HEK293 (cell line): ENCODE results near the gene DUSP12.

Experiments
- CTCF ChIA-PET: fragments of 350-600 bp; formaldehyde crosslinking; extraction: SDS; loops from one replicate; lab custom pipeline; 2021; ENCODE audit warnings: antibody characterized with exemption; lab: Yijun Ruan, JAX
- POLR2A ChIA-PET: fragments of 300-600 bp; formaldehyde crosslinking; extraction: SDS; loops from one replicate; lab custom pipeline; 2020; ENCODE audit warnings: antibody characterized with exemption, inconsistent platforms; lab: Yijun Ruan, JAX
- H3K27ac ChIP-seq: fragments of 200-500 bp; sonication (Bioruptor generic); 2 replicates; pipeline ENCODE4 v1.5.1; 2014; ENCODE audit warnings: low read depth, low read length, control low read depth, inconsistent platforms; ENCODE audit errors: extremely low read depth
- H3K36me3 ChIP-seq, 2 experiments: fragments of 200-500 bp in 1 of 2; sonication (Bioruptor generic) in 1 of 2; 1 replicate in 1 of 2; 2 replicates in 1 of 2; pipeline ENCODE4 v1.5.1; 2014 to 2017; ENCODE audit warnings: inconsistent platforms in 2 of 2, low read length in 2 of 2; ENCODE audit not compliant: control insufficient read depth in 2 of 2, insufficient read depth in 1 of 2
- H3K4me1 ChIP-seq: fragments of 200-500 bp; sonication (Bioruptor generic); 2 replicates; pipeline ENCODE4 v1.5.1; 2014; ENCODE audit warnings: mild to moderate bottlenecking, low read length, inconsistent platforms; ENCODE audit not compliant: control insufficient read depth, insufficient read depth
- H3K4me3 ChIP-seq: 2 replicates; pipeline ENCODE4 v1.5.1; 2011; ENCODE audit warnings: low read depth, mild to moderate bottlenecking, control low read depth, low read length, moderate library complexity
- H3K9me3 ChIP-seq: fragments of 200-500 bp; sonication (Bioruptor generic); 2 replicates; pipeline ENCODE4 v1.5.1; 2014; ENCODE audit warnings: low read depth, low read length, inconsistent platforms; ENCODE audit not compliant: control insufficient read depth, insufficient read depth
- AEBP2 ChIP-seq: fragments of 450-650 bp; formaldehyde crosslinking; IDR thresholded peaks from 2 replicates; pipeline ENCODE4 v1.5.1; 2016; ENCODE audit warnings: missing biosample characterization, missing genetic modification characterization, borderline replicate concordance
- CTCF ChIP-seq: fragments of 450-650 bp; formaldehyde crosslinking; IDR thresholded peaks from 2 replicates; pipeline ENCODE4 v1.5.1; 2016; ENCODE audit warnings: missing biosample characterization, missing genetic modification characterization
- GLIS2 ChIP-seq: fragments of 450-650 bp; formaldehyde crosslinking; IDR thresholded peaks from 2 replicates; pipeline ENCODE4 v1.5.1; 2016; ENCODE audit warnings: missing biosample characterization, missing genetic modification characterization
- KLF8 ChIP-seq: fragments of 450-650 bp; formaldehyde crosslinking; IDR thresholded peaks from 2 replicates; pipeline ENCODE4 v1.5.1; 2016; ENCODE audit warnings: missing biosample characterization, missing genetic modification characterization
- SP3 ChIP-seq: fragments of 450-650 bp; formaldehyde crosslinking; IDR thresholded peaks from 2 replicates; pipeline ENCODE4 v1.5.1; 2016; ENCODE audit warnings: missing biosample characterization, missing genetic modification characterization
- WT1 ChIP-seq: fragments of 450-650 bp; formaldehyde crosslinking; IDR thresholded peaks from 2 replicates; pipeline ENCODE4 v1.5.1; 2016; ENCODE audit warnings: missing biosample characterization, missing genetic modification characterization
- ZBTB10 ChIP-seq: fragments of 450-650 bp; formaldehyde crosslinking; IDR thresholded peaks from 2 replicates; pipeline ENCODE4 v1.5.1; 2016; ENCODE audit warnings: missing biosample characterization, missing genetic modification characterization
- ZBTB44 ChIP-seq: fragments of 450-650 bp; IDR thresholded peaks from 2 replicates; pipeline ENCODE4 v1.5.1; 2018; ENCODE audit warnings: missing biosample characterization, mild to moderate bottlenecking, missing genetic modification characterization
- ZIC2 ChIP-seq: fragments of 450-650 bp; formaldehyde crosslinking; IDR thresholded peaks from 2 replicates; pipeline ENCODE4 v1.5.1; 2016; ENCODE audit warnings: missing biosample characterization, missing genetic modification characterization
- ZNF391 ChIP-seq: fragments of 450-650 bp; formaldehyde crosslinking; IDR thresholded peaks from 2 replicates; pipeline ENCODE4 v1.5.1; 2016; ENCODE audit warnings: low read depth, missing biosample characterization, missing genetic modification characterization, borderline replicate concordance
- ZNF398 ChIP-seq: fragments of 450-650 bp; formaldehyde crosslinking; IDR thresholded peaks from 2 replicates; pipeline ENCODE4 v1.5.1; 2017; ENCODE audit warnings: missing biosample characterization, missing genetic modification characterization
- ZNF423 ChIP-seq: fragments of 450-650 bp; formaldehyde crosslinking; IDR thresholded peaks from 2 replicates; pipeline ENCODE4 v1.5.1; 2016; ENCODE audit warnings: missing biosample characterization, missing genetic modification characterization
- ZNF600 ChIP-seq: fragments of 450-650 bp; formaldehyde crosslinking; IDR thresholded peaks from 2 replicates; pipeline ENCODE4 v1.5.1; 2016; ENCODE audit warnings: missing biosample characterization, missing genetic modification characterization
- ZNF645 ChIP-seq: fragments of 450-650 bp; formaldehyde crosslinking; IDR thresholded peaks from 2 replicates; pipeline ENCODE4; 2016; ENCODE audit warnings: missing biosample characterization, missing genetic modification characterization
- ZNF692 ChIP-seq: fragments of 450-650 bp; formaldehyde crosslinking; IDR thresholded peaks from 2 replicates; pipeline ENCODE4 v1.5.1; 2016; ENCODE audit warnings: missing biosample characterization, missing genetic modification characterization
- ZNF76 ChIP-seq: fragments of 450-650 bp; formaldehyde crosslinking; IDR thresholded peaks from 2 replicates; pipeline ENCODE4; 2016; ENCODE audit warnings: low read depth, missing biosample characterization, missing genetic modification characterization, borderline replicate concordance
- ZNF843 ChIP-seq: fragments of 450-650 bp; formaldehyde crosslinking; IDR thresholded peaks from 2 replicates; pipeline ENCODE4 v1.5.1; 2016; ENCODE audit warnings: missing biosample characterization, missing genetic modification characterization
- ZSCAN30 ChIP-seq: fragments of 450-650 bp; IDR thresholded peaks from 2 replicates; pipeline ENCODE4 v1.5.1; 2018; ENCODE audit warnings: missing biosample characterization, mild to moderate bottlenecking, missing genetic modification characterization, moderate library complexity
- ZSCAN5A ChIP-seq: fragments of 450-650 bp; formaldehyde crosslinking; IDR thresholded peaks from 2 replicates; pipeline ENCODE4 v1.5.1; 2016; ENCODE audit warnings: missing biosample characterization, missing genetic modification characterization
- ZXDB ChIP-seq: fragments of 450-650 bp; formaldehyde crosslinking; IDR thresholded peaks from 2 replicates; pipeline ENCODE4 v1.5.1; 2016; ENCODE audit warnings: missing biosample characterization, missing genetic modification characterization

Gene DUSP12

GRCh38 chr1:161726473-161727255 lies 22.9 kb upstream of the DUSP12 start:
- ChIA-PET CTCF (interaction anchor here (0.6 to 4.0 kb wide), 8 partner anchors 9 to 1127 kb away, joined by 3 to 13 read pairs (median 4); partner anchors contain the start of gene FCRLA), POLR2A (interaction anchor here (0.5 to 2.6 kb wide), 9 partner anchors 12 to 186 kb away, joined by 3 to 19 read pairs (median 4); partner anchors contain the start of genes DUSP12 and FCRLA)
- H3K36me3 ChIP-seq: no peaks in the 10 kb centered on the region
- H3K4me3 ChIP-seq: peak overlapping the region; percentile 62
- no peaks in the 10 kb centered on the region for H3K9me3 ChIP-seq
- H3K4me1 ChIP-seq: no peaks in the 10 kb centered on the region; the same call in 1 of the 2 replicates
- peak overlapping the region; percentile 70; the same call in 1 of the 2 replicates for H3K27ac ChIP-seq
- TF ChIP-seq ZSCAN30 (peak; percentile 29; the same call in 1 of the 2 replicates), KLF8 (peak; percentile 92), ZNF76 (tag by site-specific recombination) (peak; percentile 68), ZXDB (peak; percentile 50), ZSCAN5A (no peak), GLIS2 (peak; percentile 94), ZNF600 (tag by site-specific recombination) (peak; percentile 72; the same call in 1 of the 2 replicates), ZBTB10 (tag by site-specific recombination) (peak; percentile 68), ZBTB44 (tag by site-specific recombination) (peak; percentile 39; the same call in 1 of the 2 replicates), ZNF645 (tag by site-specific recombination) (0 out of 2 replicates have a peak, but pooled peaks have one; percentile 31), AEBP2 (no peak), ZNF423 (tag by site-specific recombination) (peak; percentile 73), ZNF843 (tag by site-specific recombination) (no peak; the same call in 1 of the 2 replicates), ZNF398 (no peak; the same call in 1 of the 2 replicates), WT1 (tag by site-specific recombination) (0 out of 2 replicates have a peak, but pooled peaks have one; percentile 41), SP3 (tag by site-specific recombination) (peak; percentile 75; the same call in 1 of the 2 replicates), ZNF692 (0 out of 2 replicates have a peak, but pooled peaks have one; percentile 44), ZIC2 (tag by site-specific recombination) (peak; percentile 66), CTCF (tag by site-specific recombination) (peak; percentile 79), ZNF391 (tag by site-specific recombination) (no peak)
